HepG2 (cell line): ENCODE results near the gene VAV2. TPM values are rescaled to one million over a fixed set of nuclear protein-coding genes. Genes with fewer than 3 reads are reported as not detected.

Experiments used
- ATAC-seq: fragments of 200-7000 bp; cut with Tn5 transposase; 3 replicates; pipeline ENCODE4 v1.9.1; 2020; ENCODE audit warnings: mild to moderate bottlenecking, moderate library complexity
- BruUV-seq: library from RNA; stranded (reverse); fragments of 400-500 nt; replicated peaks from 2 replicates; lab custom pipeline; 2021; lab: Mats Ljungman, UMichigan
- CTCF ChIA-PET: fragments of 300-600 bp; formaldehyde crosslinking; extraction: SDS; loops from one replicate; lab custom pipeline; 2021; ENCODE audit warnings: low total read pairs, inconsistent platforms, low intra/inter-chr PET ratio; lab: Yijun Ruan, JAX
- POLR2A ChIA-PET: fragments of 350-600 bp; sonication (Branson Sonifier 250); formaldehyde crosslinking; loops from one replicate; lab custom pipeline; 2020; ENCODE audit warnings: antibody characterized with exemption, inconsistent platforms; lab: Yijun Ruan, JAX
- DNase-seq: peaks from one replicate; pipeline ENCODE4 v3.0.0-alpha.2; 2015; ENCODE audit warnings: low spot score
- FAIRE-seq: peaks from 3 replicates; lab custom pipeline; 2011; peaks lifted over from hg19 to GRCh38; lab: Jason Lieb, UNC
- H2AFZ ChIP-seq: one replicate; pipeline ENCODE4 v1.6.1; 2011; ENCODE audit warnings: low read length, inconsistent platforms
- H3K27ac ChIP-seq: fragments of 300-600 bp; 3 replicates; pipeline ENCODE4 v1.8.0; 2011; ENCODE audit warnings: mixed run types, mild to moderate bottlenecking, mixed read lengths, low read length, inconsistent platforms; ENCODE audit not compliant: insufficient read depth; ENCODE audit errors: extremely low read length
- H3K27me3 ChIP-seq, 2 experiments: fragments of 200-600 bp in 1 of 2; 2 replicates in 1 of 2; 3 replicates in 1 of 2; pipeline versions ENCODE4 v1.6.0 to v1.8.0; 2011; ENCODE audit warnings: low read length in 2 of 2, mild to moderate bottlenecking in 2 of 2, moderate library complexity in 2 of 2, inconsistent platforms in 1 of 2; ENCODE audit not compliant: insufficient read depth in 2 of 2, control insufficient read depth in 1 of 2
- H3K36me3 ChIP-seq, 2 experiments: fragments of 200-600 bp in 1 of 2; replicated peaks in 1 of 2; 2 replicates in 1 of 2; 3 replicates in 1 of 2; pipeline versions ENCODE4 v1.5.1 to v1.8.0; 2011; ENCODE audit warnings: low read length in 2 of 2, inconsistent platforms in 1 of 2; ENCODE audit not compliant: insufficient read depth in 2 of 2, control insufficient read depth in 1 of 2
- H3K4me1 ChIP-seq: 2 replicates; pipeline ENCODE4 v1.5.1; 2012; ENCODE audit warnings: low read length, inconsistent platforms; ENCODE audit not compliant: insufficient read depth
- H3K4me2 ChIP-seq: 2 replicates; pipeline ENCODE4 v1.6.0; 2011; ENCODE audit warnings: low read depth, low read length, inconsistent platforms
- H3K4me3 ChIP-seq, 3 experiments: fragments of 200-600 bp in 1 of 3; sonication (generic), shearing (Covaris generic) in 1 of 3; replicated peaks in 1 of 3; 2 replicates each; pipeline ENCODE4 v1.5.1; 2011 to 2016; ENCODE audit warnings: low read length in 3 of 3, inconsistent platforms in 2 of 3, low read depth in 2 of 3, mild to moderate bottlenecking in 2 of 3, control low read depth in 1 of 3, mixed read lengths in 1 of 3; ENCODE audit not compliant: insufficient read depth in 1 of 3
- H3K79me2 ChIP-seq: one replicate; pipeline ENCODE4 v1.6.1; 2011; ENCODE audit warnings: low read length, inconsistent platforms; ENCODE audit not compliant: insufficient read depth
- H3K9ac ChIP-seq: 2 replicates; pipeline ENCODE4 v1.6.0; 2011; ENCODE audit warnings: mild to moderate bottlenecking, low read depth, low read length, inconsistent platforms; ENCODE audit not compliant: insufficient read depth
- H3K9me3 ChIP-seq: 2 replicates; pipeline ENCODE4 v1.5.1; 2012; ENCODE audit warnings: mild to moderate bottlenecking, low read length
- H4K20me1 ChIP-seq: 2 replicates; pipeline ENCODE4 v1.6.0; 2011; ENCODE audit warnings: inconsistent platforms, mild to moderate bottlenecking, low read length, moderate library complexity; ENCODE audit not compliant: insufficient read depth
- ATF7 ChIP-seq, 2 experiments: fragments of 450-650 bp in 1 of 2; sonication (generic) in 1 of 2; formaldehyde crosslinking in 1 of 2; IDR thresholded peaks; 2 replicates each; pipeline versions ENCODE4 v1.4.0 to v1.6.1; 2016 to 2020; ENCODE audit warnings: antibody characterized with exemption in 1 of 2, mild to moderate bottlenecking in 1 of 2, missing genetic modification reagents in 1 of 2
- HIVEP1 ChIP-seq: sonication (generic); formaldehyde crosslinking; IDR thresholded peaks from 2 replicates; pipeline ENCODE4 v1.4.0; 2020; ENCODE audit warnings: mild to moderate bottlenecking, missing genetic modification reagents
- HOXA3 ChIP-seq: sonication (generic); formaldehyde crosslinking; IDR thresholded peaks from 2 replicates; pipeline ENCODE4 v1.5.0; 2020; ENCODE audit warnings: missing genetic modification reagents
- MAX ChIP-seq: IDR thresholded peaks from 2 replicates; pipeline ENCODE4 v1.6.1; 2012; ENCODE audit warnings: inconsistent platforms
- MTF1 ChIP-seq: sonication (generic); formaldehyde crosslinking; IDR thresholded peaks from 2 replicates; pipeline ENCODE4 v1.5.0; 2020; ENCODE audit warnings: missing genetic modification reagents
- MTF2 ChIP-seq: sonication (generic); formaldehyde crosslinking; IDR thresholded peaks from 2 replicates; pipeline ENCODE4 v1.5.0; 2020; ENCODE audit warnings: missing genetic modification reagents, borderline replicate concordance
- RAD21 ChIP-seq: fragments of 450-650 bp; formaldehyde crosslinking; IDR thresholded peaks from 2 replicates; pipeline ENCODE4 v1.5.0; 2020; ENCODE audit warnings: mild to moderate bottlenecking
- REPIN1 ChIP-seq: sonication (generic); formaldehyde crosslinking; IDR thresholded peaks from 2 replicates; pipeline ENCODE4 v1.8.0; 2022; ENCODE audit warnings: missing genetic modification reagents, low read depth, mild to moderate bottlenecking, borderline replicate concordance
- ZNF343 ChIP-seq: sonication (generic); formaldehyde crosslinking; IDR thresholded peaks from 2 replicates; pipeline ENCODE4 v1.4.0; 2020; ENCODE audit warnings: mild to moderate bottlenecking, missing genetic modification reagents
- ZNF746 ChIP-seq: sonication (generic); formaldehyde crosslinking; IDR thresholded peaks from 2 replicates; pipeline ENCODE4 v1.8.0; 2022; ENCODE audit warnings: mild to moderate bottlenecking, missing genetic modification reagents
- WGBS: methylation state at CpG from one replicate; pipeline ENCODE4 v1.1.6; 2017; ENCODE audit warnings: low lambda C conversion rate; 5-methylcytosine and 5-hydroxymethylcytosine counted together
- in situ Hi-C: cut with HindIII; loops from 2 replicates; pipeline ENCODE4 v1.10.0; 2017; ENCODE audit warnings: low pct_unique_long_range_greater_than_20kb; ENCODE audit not compliant: extremely low pct_ligation_motif_present
- intact Hi-C: fragments of 100-400 bp; cut with micrococcal nuclease; formaldehyde crosslinking; loops from one replicate; pipeline ENCODE4 v1.10.0; 2022; ENCODE audit not compliant: unreplicated experiment
- polyA plus RNA-seq, 8 experiments: library from polyadenylated mRNA; depleted of rRNA in 3 of 8; stranded (reverse) in 7 of 8; unstranded in 1 of 8; fragments of >200 nt; fragmentation: Illumina TruSeq in 4 of 8; extraction: Trizol in 4 of 8; gene quantifications; 2 replicates each; pipeline versions ENCODE4 v1.2.1 to v1.2.3, GENCODE V29; 2011 to 2016; ENCODE audit warnings: low read depth in 4 of 8, missing spikeins in 1 of 8, mixed read lengths in 1 of 8; ENCODE audit not compliant: insufficient read depth in 1 of 8
- total RNA-seq, 5 experiments: library from RNA; depleted of rRNA; stranded (reverse); fragments of >200 nt; fragmentation: Illumina TruSeq; extraction: Trizol; gene quantifications; 2 replicates each; pipeline ENCODE4 v1.2.3, GENCODE V29; 2016; ENCODE audit warnings: low read depth in 1 of 5
- TF ChIP-seq, protein P1 (sequence below): sonication (generic); formaldehyde crosslinking; IDR thresholded peaks from 2 replicates; pipeline ENCODE4 v1.5.0; 2020; ENCODE audit warnings: mild to moderate bottlenecking, missing genetic modification reagents, borderline replicate concordance
- TF ChIP-seq, protein P2 (sequence below): sonication (generic); formaldehyde crosslinking; IDR thresholded peaks from 2 replicates; pipeline ENCODE4 v1.4.0; 2020; ENCODE audit warnings: mild to moderate bottlenecking, missing genetic modification reagents
- TF ChIP-seq, protein P3 (sequence below), 2 experiments: IDR thresholded peaks; 2 replicates each; pipeline ENCODE4 v1.6.1; 2011 to 2012; ENCODE audit warnings: low read length in 2 of 2, borderline replicate concordance in 1 of 2, low read depth in 1 of 2, mild to moderate bottlenecking in 1 of 2, moderate library complexity in 1 of 2

Gene VAV2
- total and polyA plus RNA-seq, 2 of the 13 experiments (the other 11 are each of a cell fraction or from before 2014, with no cell fraction given), result 22.5 to 22.9 TPM

DNA sequence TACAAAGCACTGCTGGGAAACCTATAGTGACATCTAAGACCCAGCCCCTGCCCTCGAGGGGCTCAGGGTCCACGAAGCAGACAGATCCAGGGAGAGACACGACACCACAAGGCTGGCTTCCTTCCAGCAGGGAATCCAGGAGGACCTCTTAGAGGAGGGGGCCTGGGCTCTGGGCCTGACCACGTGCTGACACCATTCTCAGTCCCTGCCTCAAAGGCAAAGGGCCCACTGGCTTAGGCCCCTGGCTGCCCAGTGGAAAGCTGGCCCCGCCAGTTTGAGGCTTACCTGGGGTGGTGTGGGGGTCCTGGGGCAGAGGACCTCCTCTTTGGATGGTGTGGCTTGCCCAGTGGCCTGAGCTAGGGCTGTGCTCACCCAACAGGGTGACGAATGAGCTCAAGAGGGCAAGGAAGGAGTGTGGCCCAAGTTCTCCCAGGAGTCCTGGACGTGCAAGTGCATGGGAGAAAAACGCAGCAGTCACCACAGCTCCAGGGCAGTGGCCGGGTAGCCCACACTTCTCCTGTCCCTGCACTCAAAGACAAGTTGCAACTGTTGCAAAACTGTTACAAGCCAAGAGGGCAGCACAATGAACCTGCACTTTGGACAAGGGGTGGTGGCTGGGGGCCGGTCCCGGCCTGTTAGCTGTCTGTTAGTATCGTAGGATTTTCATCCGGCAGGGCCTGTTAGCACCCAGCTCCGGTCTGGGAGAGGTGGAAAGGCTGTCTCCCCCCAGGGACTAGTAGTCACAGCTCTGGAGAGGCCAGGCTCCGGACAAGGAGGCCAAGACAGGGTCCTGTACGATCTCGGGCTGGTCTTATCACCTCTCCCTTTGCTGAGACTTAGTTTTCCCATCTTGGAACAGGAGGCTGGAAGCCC is 252.5 kb downstream of the VAV2 start:
- CTCF ChIA-PET, result interaction anchor here (0.6 to 1.2 kb wide), 3 partner anchors 29 to 254 kb away, joined by 3 to 4 read pairs (median 3); no protein-coding TSS in a partner anchor
- peaks cover 74% of the 10 kb centered on the region for H3K4me1 ChIP-seq
- no peak for TF ChIP-seq MTF1 (CRISPR knock-in tag)
- peak; percentile 84 for TF ChIP-seq ZNF343 (CRISPR knock-in tag)
- TF ChIP-seq REPIN1 (CRISPR knock-in tag), result peak; percentile 48; the same call in 1 of the 2 replicates
- TF ChIP-seq MTF2, result no peak
- 0 out of 2 replicates have a peak, but pooled peaks have one; percentile 14 for TF ChIP-seq RAD21
- TF ChIP-seq, protein P1, sequence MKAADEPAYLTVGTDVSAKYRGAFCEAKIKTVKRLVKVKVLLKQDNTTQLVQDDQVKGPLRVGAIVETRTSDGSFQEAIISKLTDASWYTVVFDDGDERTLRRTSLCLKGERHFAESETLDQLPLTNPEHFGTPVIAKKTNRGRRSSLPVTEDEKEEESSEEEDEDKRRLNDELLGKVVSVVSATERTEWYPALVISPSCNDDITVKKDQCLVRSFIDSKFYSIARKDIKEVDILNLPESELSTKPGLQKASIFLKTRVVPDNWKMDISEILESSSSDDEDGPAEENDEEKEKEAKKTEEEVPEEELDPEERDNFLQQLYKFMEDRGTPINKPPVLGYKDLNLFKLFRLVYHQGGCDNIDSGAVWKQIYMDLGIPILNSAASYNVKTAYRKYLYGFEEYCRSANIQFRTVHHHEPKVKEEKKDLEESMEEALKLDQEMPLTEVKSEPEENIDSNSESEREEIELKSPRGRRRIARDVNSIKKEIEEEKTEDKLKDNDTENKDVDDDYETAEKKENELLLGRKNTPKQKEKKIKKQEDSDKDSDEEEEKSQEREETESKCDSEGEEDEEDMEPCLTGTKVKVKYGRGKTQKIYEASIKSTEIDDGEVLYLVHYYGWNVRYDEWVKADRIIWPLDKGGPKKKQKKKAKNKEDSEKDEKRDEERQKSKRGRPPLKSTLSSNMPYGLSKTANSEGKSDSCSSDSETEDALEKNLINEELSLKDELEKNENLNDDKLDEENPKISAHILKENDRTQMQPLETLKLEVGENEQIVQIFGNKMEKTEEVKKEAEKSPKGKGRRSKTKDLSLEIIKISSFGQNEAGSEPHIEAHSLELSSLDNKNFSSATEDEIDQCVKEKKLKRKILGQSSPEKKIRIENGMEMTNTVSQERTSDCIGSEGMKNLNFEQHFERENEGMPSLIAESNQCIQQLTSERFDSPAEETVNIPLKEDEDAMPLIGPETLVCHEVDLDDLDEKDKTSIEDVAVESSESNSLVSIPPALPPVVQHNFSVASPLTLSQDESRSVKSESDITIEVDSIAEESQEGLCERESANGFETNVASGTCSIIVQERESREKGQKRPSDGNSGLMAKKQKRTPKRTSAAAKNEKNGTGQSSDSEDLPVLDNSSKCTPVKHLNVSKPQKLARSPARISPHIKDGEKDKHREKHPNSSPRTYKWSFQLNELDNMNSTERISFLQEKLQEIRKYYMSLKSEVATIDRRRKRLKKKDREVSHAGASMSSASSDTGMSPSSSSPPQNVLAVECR, result peak; percentile 70; the same call in 1 of the 2 replicates
- peak; percentile 83 for TF ChIP-seq HIVEP1 (CRISPR knock-in tag)
- peak; percentile 87 for TF ChIP-seq MAX
- no peak for TF ChIP-seq ATF7 (IDR thresholded peaks at IDR 0.05)
- peak; percentile 78; the same call in 1 of the 2 replicates for TF ChIP-seq ATF7 (CRISPR knock-in tag; IDR thresholded peaks at IDR 0.05)
- TF ChIP-seq, protein P2, sequence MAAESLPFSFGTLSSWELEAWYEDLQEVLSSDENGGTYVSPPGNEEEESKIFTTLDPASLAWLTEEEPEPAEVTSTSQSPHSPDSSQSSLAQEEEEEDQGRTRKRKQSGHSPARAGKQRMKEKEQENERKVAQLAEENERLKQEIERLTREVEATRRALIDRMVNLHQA, result no peak
- peak; percentile 71 for TF ChIP-seq HOXA3 (CRISPR knock-in tag)
- TF ChIP-seq ZNF746, result peak; percentile 36; the same call in 1 of the 2 replicates
- TF ChIP-seq, protein P3, sequence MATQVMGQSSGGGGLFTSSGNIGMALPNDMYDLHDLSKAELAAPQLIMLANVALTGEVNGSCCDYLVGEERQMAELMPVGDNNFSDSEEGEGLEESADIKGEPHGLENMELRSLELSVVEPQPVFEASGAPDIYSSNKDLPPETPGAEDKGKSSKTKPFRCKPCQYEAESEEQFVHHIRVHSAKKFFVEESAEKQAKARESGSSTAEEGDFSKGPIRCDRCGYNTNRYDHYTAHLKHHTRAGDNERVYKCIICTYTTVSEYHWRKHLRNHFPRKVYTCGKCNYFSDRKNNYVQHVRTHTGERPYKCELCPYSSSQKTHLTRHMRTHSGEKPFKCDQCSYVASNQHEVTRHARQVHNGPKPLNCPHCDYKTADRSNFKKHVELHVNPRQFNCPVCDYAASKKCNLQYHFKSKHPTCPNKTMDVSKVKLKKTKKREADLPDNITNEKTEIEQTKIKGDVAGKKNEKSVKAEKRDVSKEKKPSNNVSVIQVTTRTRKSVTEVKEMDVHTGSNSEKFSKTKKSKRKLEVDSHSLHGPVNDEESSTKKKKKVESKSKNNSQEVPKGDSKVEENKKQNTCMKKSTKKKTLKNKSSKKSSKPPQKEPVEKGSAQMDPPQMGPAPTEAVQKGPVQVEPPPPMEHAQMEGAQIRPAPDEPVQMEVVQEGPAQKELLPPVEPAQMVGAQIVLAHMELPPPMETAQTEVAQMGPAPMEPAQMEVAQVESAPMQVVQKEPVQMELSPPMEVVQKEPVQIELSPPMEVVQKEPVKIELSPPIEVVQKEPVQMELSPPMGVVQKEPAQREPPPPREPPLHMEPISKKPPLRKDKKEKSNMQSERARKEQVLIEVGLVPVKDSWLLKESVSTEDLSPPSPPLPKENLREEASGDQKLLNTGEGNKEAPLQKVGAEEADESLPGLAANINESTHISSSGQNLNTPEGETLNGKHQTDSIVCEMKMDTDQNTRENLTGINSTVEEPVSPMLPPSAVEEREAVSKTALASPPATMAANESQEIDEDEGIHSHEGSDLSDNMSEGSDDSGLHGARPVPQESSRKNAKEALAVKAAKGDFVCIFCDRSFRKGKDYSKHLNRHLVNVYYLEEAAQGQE (IDR thresholded peaks at IDR 0.05; ENCODE audit: borderline replicate concordance in 1 of 2, low read depth in 1 of 2, low read length in 2 of 2), result 0 out of 4 replicates have a peak, but pooled peaks of 1 of the 2 experiments have one; percentile 23

More for the DNA sequence above, 252.5 kb downstream of the VAV2 start:
- ATAC-seq (peak; percentile 55), FAIRE-seq (peak; percentile 98), DNase-seq (peak; percentile 91)
- H3K4me3 ChIP-seq, result peak overlapping the region; percentile 63 to 83 (median 64)
- in situ Hi-C loops (loop anchor here (25.0 kb wide), 1 partner anchor 202 kb away; the partner anchor contains the start of gene ADAMTSL2), intact Hi-C loops (loop anchor here (2.0 kb wide), 1 partner anchor 29 kb away; no protein-coding TSS in a partner anchor)
- peak overlapping the region; percentile 74 for H3K9ac ChIP-seq
- no peaks in the 10 kb centered on the region for H3K27me3 ChIP-seq
- no peaks in the 10 kb centered on the region for H4K20me1 ChIP-seq
- H3K79me2 ChIP-seq, result peaks cover 5% of the 10 kb centered on the region
- POLR2A ChIA-PET, result interaction anchor here (0.6 to 6.2 kb wide), 15 partner anchors 12 to 348 kb away, joined by 3 to 156 read pairs (median 7); partner anchors contain the start of genes BRD3OS and CACFD1
- H3K9me3 ChIP-seq, result no peaks in the 10 kb centered on the region
- TSS peak; percentile 77 for BruUV-seq
- no peak overlapping the region for H2AFZ ChIP-seq
- H3K36me3 ChIP-seq, result no peaks in the 10 kb centered on the region
- peak overlapping the region; percentile 91 for H3K4me2 ChIP-seq
- H3K27ac ChIP-seq, result peak overlapping the region; percentile 97
- WGBS, result 4% methylated on average over 5 of the region's 17 CpGs
